T-helper 1 cell treated with Interleukin-12 subunit alpha and Interleukin-12 subunit beta and Interleukin-4 antibody, amounts not matched to agents 30 ng/mL and 1 ng/mL, for 36 hours (primary cell): ENCODE measurements around the gene DLAT. TPM values are rescaled to one million over a fixed set of nuclear protein-coding genes. Genes with fewer than 3 reads are reported as not detected.

Experiments used
- total RNA-seq: library from RNA; stranded (reverse); gene quantifications from 2 replicates; pipeline ENCODE4 v1.2.3, GENCODE V29; 2022

DLAT gene
- total RNA-seq, 1 donor from 2014 or later: 31.1 TPM

Other genes with a start within 250 kb of the DLAT start
- 24.6 and 25.5 TPM in 2 replicates for gene ALG9, start 153.8 kb upstream of the DLAT start, total RNA-seq
- 4.3 and 4.7 TPM in 2 replicates for gene FDXACB1, start 146.2 kb upstream of the DLAT start, total RNA-seq
- 11.5 and 12.0 TPM in 2 replicates for gene CFAP68, start 145.9 kb upstream of the DLAT start, total RNA-seq
- gene CRYAB, start 113.6 kb upstream of the DLAT start, total RNA-seq: 0.76 TPM in 1 of 2 replicates, not detected in the other
- gene HSPB2, start 112.7 kb upstream of the DLAT start, total RNA-seq: not detected in 2 replicates
- gene C11orf52, start 106.5 kb upstream of the DLAT start, total RNA-seq: not detected in 2 replicates
- gene DIXDC1, start 88.1 kb upstream of the DLAT start, total RNA-seq: 6.5 and 7.7 TPM in 2 replicates
- not detected in 2 replicates for gene PIH1D2, start 48.6 kb downstream of the DLAT start, total RNA-seq
- 20.6 and 22.5 TPM in 2 replicates for gene NKAPD1, start 48.9 kb downstream of the DLAT start, total RNA-seq
- 52.0 and 60.2 TPM in 2 replicates for gene TIMM8B, start 61.3 kb downstream of the DLAT start, total RNA-seq
- 84.0 and 86.2 TPM in 2 replicates for gene SDHD, start 61.5 kb downstream of the DLAT start, total RNA-seq
- 0.17 and 0.39 TPM in 2 replicates for gene IL18, start 138.7 kb downstream of the DLAT start, total RNA-seq
- 0.46 TPM in 1 of 2 replicates, not detected in the other for gene TEX12, start 142.0 kb downstream of the DLAT start, total RNA-seq
- gene BCO2, start 150.1 kb downstream of the DLAT start, total RNA-seq: 1.7 and 2.2 TPM in 2 replicates
- gene PTS, start 201.0 kb downstream of the DLAT start, total RNA-seq: 23.5 and 24.8 TPM in 2 replicates
- not detected in 2 replicates for gene PLET1, start 235.5 kb downstream of the DLAT start, total RNA-seq